ENCODE measurements around the gene SARS2.

GRCh38 chr19:38945562-38946228 is 15.1 kb upstream of the SARS2 start:
- no peak for TF ChIP-seq POLR2A (IDR thresholded peaks at IDR 0.05)
- no peak for TF ChIP-seq CTCF (IDR thresholded peaks at IDR 0.05)
- no peak for TF ChIP-seq EP300 (IDR thresholded peaks at IDR 0.05)

Data from tibial nerve (tissue), 4 donors.